ENCODE results near the gene GATB. TPM values are rescaled to one million over a fixed set of nuclear protein-coding genes. Genes with fewer than 3 reads are reported as not detected.

Gene GATB
- total and polyA plus RNA-seq, 2 of the 4 experiments (the other 2 are of a cell fraction): 18.7 to 20.3 TPM

GRCh38 chr4:151716324-151716723 is 44.5 kb downstream of the GATB start:
- H3K14ac ChIP-seq (replicated peaks; ENCODE audit: low read depth, low read length): no peak overlapping the region
- H2BK20ac ChIP-seq (ENCODE audit: low read depth, low read length): no peak overlapping the region
- H4K5ac ChIP-seq (ENCODE audit: low read depth, low read length): no peak overlapping the region
- no peak overlapping the region for H3K4me3 ChIP-seq (ENCODE audit: insufficient read depth, low read depth, low read length)
- H3K4me1 ChIP-seq (ENCODE audit: control insufficient read depth, insufficient read depth, low read length): no peaks in the 10 kb centered on the region
- no peak overlapping the region for H2AK9ac ChIP-seq (replicated peaks; ENCODE audit: low read depth, low read length, poor library complexity)
- H3K4me2 ChIP-seq (ENCODE audit: low read depth, low read length): no peak overlapping the region
- POLR2A ChIA-PET (ENCODE audit: unreplicated experiment): no interaction called here
- H3K9me3 ChIP-seq (ENCODE audit: control insufficient read depth, insufficient read depth, low read length): no peaks in the 10 kb centered on the region
- in situ Hi-C loops (cut with MboI; ENCODE audit: low sequenced_read_pairs) (no loop called here), intact Hi-C loops (cut with micrococcal nuclease) (no loop called here), dilution Hi-C loops (cut with HindIII; ENCODE audit: low sequenced_read_pairs, unreplicated experiment) (no loop called here)
- no peak overlapping the region for H2BK5ac ChIP-seq (ENCODE audit: low read depth, low read length, poor library complexity, severe bottlenecking)
- DNase-seq (no peak), ATAC-seq (ENCODE audit: low read depth) (no peak)
- no CpG with 5 or more reads among the region's 5 CpGs for WGBS, 2 experiments (ENCODE audit: extremely low coverage in 2 of 2, insufficient read length in 1 of 2)
- CTCF ChIA-PET: no interaction called here
- no peak overlapping the region for H3K56ac ChIP-seq (ENCODE audit: extremely low read depth, insufficient read depth, low read length)
- H3K36me3 ChIP-seq (ENCODE audit: control insufficient read depth, insufficient read depth, low read length): no peaks in the 10 kb centered on the region
- H3K18ac ChIP-seq (ENCODE audit: low read depth, low read length): no peak overlapping the region
- no peak overlapping the region for H3K4ac ChIP-seq (ENCODE audit: low read depth, low read length)
- H2AK5ac ChIP-seq (ENCODE audit: low read depth, low read length): no peak overlapping the region
- H4K20me1 ChIP-seq (ENCODE audit: insufficient read depth, low read length): no peaks in the 10 kb centered on the region
- no peak overlapping the region for H4K8ac ChIP-seq (ENCODE audit: low read depth in 2 of 2, low read length in 2 of 2)
- no peak overlapping the region for H4K91ac ChIP-seq (ENCODE audit: insufficient read depth, low read depth, low read length)
- H3K23ac ChIP-seq (ENCODE audit: low read depth, low read length): no peak overlapping the region
- no peak overlapping the region for H3K27ac ChIP-seq (ENCODE audit: insufficient read depth, low read length)
- TF ChIP-seq RAD21 (IDR thresholded peaks at IDR 0.05; ENCODE audit: low read length): no peak
- TF ChIP-seq FOS (IDR thresholded peaks at IDR 0.05; ENCODE audit: low read depth, low read length): no peak
- no peak for TF ChIP-seq MAFK (IDR thresholded peaks at IDR 0.05; ENCODE audit: low read depth, low read length)
- no peak for TF ChIP-seq CHD1 (IDR thresholded peaks at IDR 0.05; ENCODE audit: low read depth, low read length)
- no peaks in the 10 kb centered on the region for H3K79me1 ChIP-seq (ENCODE audit: low read depth in 1 of 2, low read length in 2 of 2)
- no peak overlapping the region for H2BK15ac ChIP-seq (ENCODE audit: low read depth, low read length)
- BruUV-seq (replicated peaks): no TSS peak
- peaks cover 3% of the 10 kb centered on the region; the same call in 1 of the 2 replicates for H3K9me1 ChIP-seq (ENCODE audit: insufficient read depth, low read length)
- no peak overlapping the region for H2BK120ac ChIP-seq (ENCODE audit: low read depth, low read length)
- H2AFZ ChIP-seq (replicated peaks; ENCODE audit: low read length, poor library complexity): no peak overlapping the region
- H3K9ac ChIP-seq (ENCODE audit: low read depth, low read length): no peak overlapping the region
- H3K27me3 ChIP-seq (ENCODE audit: control insufficient read depth, insufficient read depth, low read length): no peaks in the 10 kb centered on the region

Data from IMR-90 (cell line).